Cardiac muscle cell (in vitro differentiated cells and primary cell): ENCODE measurements around the gene FLAD1. TPM values are rescaled to one million over a fixed set of nuclear protein-coding genes. Genes with fewer than 3 reads are reported as not detected.

Experiments used
- DNase-seq, 2 donors: peaks; one replicate each; pipeline versions ENCODE4 v3.0.0 to v3.0.0-alpha.2; 2010 to 2017; ENCODE audit warnings: low read depth in 1 of 2, low spot score in 1 of 2
- H3K27ac ChIP-seq: fragments of 200-600 bp; sonication (generic); 2 replicates; pipeline ENCODE4 v1.5.1; 2016
- H3K27me3 ChIP-seq: fragments of 200-600 bp; sonication (generic); 2 replicates; pipeline ENCODE4 v1.6.0; 2016; ENCODE audit warnings: control low read depth
- H3K36me3 ChIP-seq: fragments of 200-600 bp; sonication (generic); 2 replicates; pipeline ENCODE4 v1.5.1; 2016; ENCODE audit warnings: control low read depth
- H3K4me1 ChIP-seq: fragments of 200-600 bp; sonication (generic); 2 replicates; pipeline ENCODE4 v1.8.1; 2017; ENCODE audit warnings: low read depth, mild to moderate bottlenecking, mixed run types
- H3K4me3 ChIP-seq: fragments of 200-600 bp; sonication (generic); 2 replicates; pipeline ENCODE4 v1.5.1; 2016; ENCODE audit warnings: mild to moderate bottlenecking
- H3K9me3 ChIP-seq: fragments of 200-600 bp; sonication (generic); 2 replicates; pipeline ENCODE4 v1.5.1; 2017; ENCODE audit warnings: low read depth, mild to moderate bottlenecking, control low read depth
- polyA plus RNA-seq: library from polyadenylated mRNA; unstranded; fragments of >200 nt; fragmentation: Nextera tagmentation; extraction: Ambion mirVana; gene quantifications from 2 replicates; pipeline ENCODE4 v1.2.1, GENCODE V29; 2016
- total RNA-seq: library from RNA; depleted of rRNA; stranded (reverse); fragments of >200 nt; gene quantifications from 2 replicates; pipeline ENCODE4 v1.2.3, GENCODE V29; 2016
- TF ChIP-seq, protein P1 (sequence below): IDR thresholded peaks from 2 replicates; pipeline ENCODE4 v1.5.1; 2012; ENCODE audit warnings: low read depth, mild to moderate bottlenecking, low read length

Gene FLAD1
- total and polyA plus RNA-seq, 2 experiments from 2014 or later: 34.3 to 60.8 TPM

DNA sequence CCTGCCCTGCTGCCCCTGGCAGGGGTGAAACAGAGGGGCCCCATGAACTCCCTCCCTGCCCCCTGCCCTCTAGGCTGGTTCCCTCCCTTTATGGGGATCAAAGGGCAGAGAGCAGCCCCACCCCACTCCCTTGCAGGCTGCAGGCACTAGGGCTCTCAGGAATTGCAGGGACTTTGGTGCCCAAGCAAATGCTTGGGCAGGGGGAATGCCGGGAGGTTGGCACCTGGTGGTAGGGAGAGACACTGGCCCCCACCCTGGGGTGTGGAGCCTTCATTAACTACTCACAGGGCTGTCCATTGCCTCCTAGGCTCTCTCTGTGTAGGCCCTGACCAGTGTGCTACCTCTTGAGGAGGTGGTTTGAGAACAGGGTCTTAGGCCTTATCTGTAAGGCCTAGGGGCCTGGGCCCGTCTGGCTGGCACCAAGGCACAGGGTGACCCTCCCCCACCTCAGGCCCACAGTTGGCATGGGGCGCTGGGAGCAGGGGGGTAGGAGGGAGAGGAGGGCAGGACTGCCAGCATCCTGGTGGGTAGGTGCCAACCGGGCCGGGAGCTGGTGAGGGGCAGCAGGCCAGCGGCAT lies 24.2 kb downstream of the FLAD1 start:
- DNase-seq: no peak
- Histone ChIP-seq H3K4me1 (no peaks in the 10 kb centered on the region), H3K4me3 (no peak overlapping the region), H3K27ac (no peak overlapping the region), H3K9me3 (no peaks in the 10 kb centered on the region), H3K36me3 (no peaks in the 10 kb centered on the region), H3K27me3 (no peaks in the 10 kb centered on the region)
- TF ChIP-seq, protein P1, sequence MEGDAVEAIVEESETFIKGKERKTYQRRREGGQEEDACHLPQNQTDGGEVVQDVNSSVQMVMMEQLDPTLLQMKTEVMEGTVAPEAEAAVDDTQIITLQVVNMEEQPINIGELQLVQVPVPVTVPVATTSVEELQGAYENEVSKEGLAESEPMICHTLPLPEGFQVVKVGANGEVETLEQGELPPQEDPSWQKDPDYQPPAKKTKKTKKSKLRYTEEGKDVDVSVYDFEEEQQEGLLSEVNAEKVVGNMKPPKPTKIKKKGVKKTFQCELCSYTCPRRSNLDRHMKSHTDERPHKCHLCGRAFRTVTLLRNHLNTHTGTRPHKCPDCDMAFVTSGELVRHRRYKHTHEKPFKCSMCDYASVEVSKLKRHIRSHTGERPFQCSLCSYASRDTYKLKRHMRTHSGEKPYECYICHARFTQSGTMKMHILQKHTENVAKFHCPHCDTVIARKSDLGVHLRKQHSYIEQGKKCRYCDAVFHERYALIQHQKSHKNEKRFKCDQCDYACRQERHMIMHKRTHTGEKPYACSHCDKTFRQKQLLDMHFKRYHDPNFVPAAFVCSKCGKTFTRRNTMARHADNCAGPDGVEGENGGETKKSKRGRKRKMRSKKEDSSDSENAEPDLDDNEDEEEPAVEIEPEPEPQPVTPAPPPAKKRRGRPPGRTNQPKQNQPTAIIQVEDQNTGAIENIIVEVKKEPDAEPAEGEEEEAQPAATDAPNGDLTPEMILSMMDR: no peak

DNA sequence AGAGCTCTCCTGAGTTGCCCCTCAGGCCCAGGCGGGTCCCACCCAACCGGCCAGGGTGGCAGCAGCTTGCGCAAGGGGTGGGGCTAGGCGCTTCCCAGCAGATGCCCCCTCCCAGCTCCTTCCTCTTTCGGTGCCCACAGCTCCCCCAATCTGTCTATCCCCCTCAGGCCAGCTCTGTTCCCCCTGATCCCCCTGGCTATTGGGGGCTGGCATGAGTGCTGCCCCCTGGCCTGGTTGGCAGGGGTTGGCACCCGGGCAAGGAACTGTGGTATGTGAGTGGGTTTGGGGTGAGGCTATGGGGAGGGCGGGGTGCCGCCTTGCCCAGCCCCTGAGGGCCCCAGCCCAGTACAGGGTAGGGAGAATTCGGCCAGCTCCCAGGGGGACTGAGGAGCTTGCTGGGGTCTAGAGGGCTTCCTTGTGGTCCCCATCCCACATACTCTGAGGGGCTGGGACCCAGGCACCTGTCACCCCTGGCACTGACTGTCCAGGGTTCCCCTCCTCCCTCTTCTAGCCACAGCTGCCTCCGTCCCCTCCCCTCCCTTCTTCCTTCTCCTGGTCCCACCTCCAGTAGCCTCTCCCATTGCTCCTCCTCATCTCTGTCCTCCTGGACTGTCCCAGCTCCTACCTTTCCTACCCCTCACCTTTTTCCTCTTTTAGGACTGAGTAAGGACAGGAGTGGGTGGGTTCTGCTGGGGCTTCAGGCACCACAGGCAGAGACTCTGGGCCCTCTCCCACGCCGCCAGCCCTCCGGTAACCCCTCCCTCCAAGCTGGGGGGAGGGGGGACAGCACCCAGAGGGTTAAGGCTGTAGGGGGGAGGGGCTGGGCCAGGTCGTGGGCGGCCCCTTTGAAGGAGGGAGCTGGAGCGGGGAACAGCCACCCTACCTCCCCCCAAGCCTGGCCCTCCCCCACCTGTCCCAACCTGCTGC lies 25.1 kb downstream of the FLAD1 start:
- DNase-seq: no peak
- no peaks in the 10 kb centered on the region for H3K27me3 ChIP-seq
- H3K4me3 ChIP-seq: no peak overlapping the region
- TF ChIP-seq, protein P1: no peak
- no peak overlapping the region for H3K27ac ChIP-seq
- no peaks in the 10 kb centered on the region for H3K9me3 ChIP-seq
- H3K36me3 ChIP-seq: no peaks in the 10 kb centered on the region
- no peaks in the 10 kb centered on the region for H3K4me1 ChIP-seq

DNA sequence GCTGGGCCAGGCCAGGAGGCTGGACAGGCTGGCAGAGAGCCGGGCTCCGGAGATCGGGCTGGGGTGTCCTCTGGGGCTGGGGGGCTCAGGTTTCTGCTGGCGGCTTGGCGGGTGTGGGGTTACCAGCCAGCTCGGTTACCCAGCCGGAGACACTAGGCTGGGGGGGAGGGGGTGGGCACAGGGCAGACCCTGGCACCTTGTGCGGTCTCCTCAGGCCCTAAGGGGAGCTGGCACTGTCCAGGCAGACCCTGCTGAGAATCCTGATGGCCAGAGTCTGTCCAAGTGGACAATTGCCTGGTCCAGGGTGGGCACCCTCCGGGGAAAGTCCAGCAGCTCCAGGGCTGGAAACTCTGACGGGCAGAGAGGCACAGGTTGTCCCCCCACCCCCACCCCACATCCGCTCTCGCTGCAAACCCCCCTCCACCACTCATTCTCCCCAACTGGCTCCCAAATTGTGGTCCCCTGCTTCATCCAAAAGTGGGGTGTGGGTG lies 26.1 kb downstream of the FLAD1 start:
- no peak for DNase-seq
- no peaks in the 10 kb centered on the region for H3K4me1 ChIP-seq
- H3K27ac ChIP-seq: no peak overlapping the region
- no peaks in the 10 kb centered on the region for H3K9me3 ChIP-seq
- TF ChIP-seq, protein P1: no peak
- H3K27me3 ChIP-seq: no peaks in the 10 kb centered on the region
- no peak overlapping the region for H3K4me3 ChIP-seq
- no peaks in the 10 kb centered on the region for H3K36me3 ChIP-seq

DNA sequence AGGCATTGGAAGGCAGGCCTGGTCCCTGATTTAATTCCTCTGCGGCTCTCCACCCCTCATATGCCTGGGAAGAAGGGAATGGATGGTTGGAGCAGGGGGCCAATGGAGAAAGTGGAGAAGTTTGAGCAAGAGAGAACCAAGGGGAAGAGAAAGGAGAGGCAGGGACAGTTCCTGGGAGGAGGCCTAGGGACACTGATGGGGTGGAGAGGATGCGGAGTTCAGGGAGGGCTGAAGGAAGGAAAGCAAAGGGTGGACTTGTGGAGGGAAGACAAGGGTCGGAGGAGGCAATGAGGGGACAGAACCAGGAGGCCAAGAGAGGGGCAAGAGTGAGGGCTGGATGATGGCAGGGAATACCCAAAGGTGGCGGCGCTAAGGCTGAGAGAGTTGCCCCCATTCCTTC lies 26.6 kb downstream of the FLAD1 start:
- no peaks in the 10 kb centered on the region for H3K9me3 ChIP-seq
- no peaks in the 10 kb centered on the region for H3K4me1 ChIP-seq
- H3K27me3 ChIP-seq: no peaks in the 10 kb centered on the region
- TF ChIP-seq, protein P1: no peak
- no peak for DNase-seq
- H3K27ac ChIP-seq: no peak overlapping the region
- H3K4me3 ChIP-seq: no peak overlapping the region
- no peaks in the 10 kb centered on the region for H3K36me3 ChIP-seq

DNA sequence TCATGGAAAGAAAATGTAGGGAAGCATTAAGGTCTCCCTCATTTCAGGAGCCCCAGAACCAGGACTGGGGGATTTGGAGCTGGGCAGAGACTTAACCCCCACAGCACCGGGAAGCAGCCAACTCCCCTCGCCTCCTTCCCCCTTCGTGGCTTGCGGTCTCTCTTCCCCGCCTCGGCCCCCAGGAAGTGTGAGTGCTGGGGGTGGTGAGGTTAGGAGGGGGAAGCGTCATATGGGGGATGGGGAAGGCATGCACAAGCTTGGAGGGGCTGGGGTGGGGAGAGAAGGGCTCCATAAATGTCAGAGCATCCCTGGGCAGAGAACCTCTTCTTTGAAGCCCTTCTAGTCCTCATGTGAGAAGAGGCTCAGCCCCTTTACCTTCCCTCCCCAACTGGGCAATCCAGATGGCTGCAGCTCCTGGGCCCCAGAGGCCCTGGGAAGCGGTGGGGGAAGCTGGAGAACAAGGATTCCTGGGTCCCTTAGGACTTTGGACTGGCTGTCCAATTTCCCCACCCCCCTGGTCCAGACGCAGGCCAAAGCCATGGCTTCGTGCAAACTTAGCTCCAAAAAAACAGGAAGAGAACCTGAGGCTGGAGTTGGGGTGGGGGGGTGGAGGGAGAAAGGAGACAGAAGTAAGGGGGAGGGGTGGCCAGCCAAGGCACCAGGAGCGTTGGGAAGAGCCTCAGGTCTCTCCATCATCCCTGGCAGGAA lies 27.2 kb downstream of the FLAD1 start:
- TF ChIP-seq, protein P1: no peak
- Histone ChIP-seq H3K4me3 (no peak overlapping the region), H3K9me3 (no peaks in the 10 kb centered on the region), H3K27ac (no peak overlapping the region), H3K36me3 (no peaks in the 10 kb centered on the region), H3K4me1 (no peaks in the 10 kb centered on the region), H3K27me3 (no peaks in the 10 kb centered on the region)
- DNase-seq: no peak
